Fibroblast of upper back skin (primary cell): ENCODE measurements around the gene ARF4.
"Not testable (repeated sequence)": the region's sequence is repeated elsewhere in the genome, so short reads cannot be mapped to it uniquely, and the experiment has no call there.

Experiments used
- DNase-seq: peaks from one replicate; pipeline ENCODE4 v3.0.0-alpha.2; 2013

Gene ARF4

DNA sequence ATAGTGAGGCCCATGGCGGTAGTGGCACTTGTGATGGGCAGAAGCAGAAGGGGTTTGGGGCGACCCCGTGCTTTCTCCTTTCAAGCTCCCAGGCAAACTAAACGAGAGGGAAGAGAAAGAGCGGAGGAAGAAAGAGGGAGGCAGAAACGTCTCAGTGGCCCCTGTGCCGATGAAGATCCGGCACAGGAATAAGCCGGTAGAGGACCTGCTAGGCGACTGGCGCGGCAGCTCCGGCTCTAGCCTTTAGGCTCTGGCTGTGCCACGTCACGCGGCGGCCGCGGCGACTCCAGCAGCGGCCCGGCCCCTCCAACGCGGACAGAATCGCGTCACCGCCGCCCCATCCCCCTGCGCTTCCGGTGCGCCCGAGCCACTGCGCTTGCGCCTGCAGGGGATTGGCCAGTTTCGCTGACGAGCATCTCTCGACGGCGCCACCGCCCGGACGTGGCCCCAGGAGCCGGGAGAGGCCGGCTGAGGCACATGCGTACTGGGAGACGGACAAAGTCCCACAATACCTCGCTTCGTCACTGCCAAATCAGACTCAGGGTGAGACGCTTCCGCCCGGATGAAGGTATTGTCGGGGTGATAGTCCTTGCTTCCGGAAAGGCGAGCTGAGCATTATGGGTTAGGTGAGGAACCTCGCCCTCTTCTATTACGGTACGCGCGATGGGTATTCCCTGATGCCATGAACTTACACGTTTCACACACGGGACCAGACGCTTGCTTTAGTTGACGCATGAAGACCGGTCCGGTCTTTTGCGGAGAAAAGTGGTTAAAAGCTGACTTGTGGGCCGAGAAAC, at the start of gene ARF4:
Gene ARF4, minus strand, starts transcription at position 218 of the 797 bp plus-strand sequence. Its CDS starts 204 bp downstream, at position 14.
- peak; percentile 100 for DNase-seq

DNA sequence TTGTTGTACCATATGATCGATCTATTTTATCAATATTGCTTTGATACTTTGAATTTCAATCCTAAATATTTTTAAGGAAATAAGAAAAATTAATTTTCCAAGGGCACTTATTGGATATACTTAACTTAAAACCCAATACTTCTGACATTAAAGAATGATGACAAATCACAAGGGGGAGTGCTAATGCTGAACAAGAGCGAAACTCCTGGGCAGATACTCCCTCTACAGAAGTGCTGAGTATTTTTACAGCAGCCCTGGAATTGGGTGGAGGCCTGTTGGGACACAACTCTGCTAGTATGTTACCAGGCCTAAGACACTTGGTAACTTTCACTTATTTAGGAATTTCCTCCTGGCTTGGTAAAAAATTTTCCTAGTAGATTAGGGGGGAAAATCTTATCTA, 49.6 kb upstream of the ARF4 start:
- peak; percentile 37 for DNase-seq

DNA sequence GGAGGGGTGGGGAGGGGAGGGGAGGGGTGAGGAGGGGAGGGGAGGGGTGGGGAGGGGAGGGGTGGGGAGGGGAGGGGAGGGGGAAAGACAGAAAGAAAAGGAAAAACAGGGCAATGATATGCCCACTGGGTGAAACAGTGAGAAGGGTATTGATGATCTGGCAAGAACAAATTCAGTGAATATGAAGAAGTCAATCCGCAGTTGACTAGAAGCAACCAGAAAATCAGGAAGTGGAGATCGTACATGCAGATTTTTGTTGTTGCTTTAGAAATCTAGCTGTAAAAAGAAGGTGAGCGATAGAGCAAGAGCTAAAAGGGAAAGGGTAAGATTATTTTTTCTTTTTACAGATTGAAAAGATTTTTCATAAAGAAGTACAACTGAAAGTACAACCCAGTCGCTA, 47.6 kb upstream of the ARF4 start:
- no peak for DNase-seq

DNA sequence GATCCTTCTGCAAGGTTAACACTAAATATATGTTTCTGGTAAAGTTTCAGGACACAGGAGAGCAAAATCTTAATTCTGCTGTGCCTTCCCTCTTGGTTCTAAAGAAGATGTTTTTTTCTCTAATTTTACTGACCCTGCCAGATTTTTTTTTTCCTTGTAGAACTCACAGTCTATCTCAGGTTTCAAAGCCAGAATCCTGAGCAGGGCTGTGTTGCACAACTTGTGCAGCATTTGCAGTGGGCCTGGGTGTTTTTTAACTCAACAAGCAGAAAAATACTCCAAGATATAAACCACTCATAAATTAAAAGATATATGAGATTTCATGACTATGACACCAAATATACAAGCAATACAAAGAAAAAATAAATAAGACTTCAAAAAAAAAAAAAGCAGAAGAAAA, 40.2 kb upstream of the ARF4 start:
- DNase-seq = no peak

DNA sequence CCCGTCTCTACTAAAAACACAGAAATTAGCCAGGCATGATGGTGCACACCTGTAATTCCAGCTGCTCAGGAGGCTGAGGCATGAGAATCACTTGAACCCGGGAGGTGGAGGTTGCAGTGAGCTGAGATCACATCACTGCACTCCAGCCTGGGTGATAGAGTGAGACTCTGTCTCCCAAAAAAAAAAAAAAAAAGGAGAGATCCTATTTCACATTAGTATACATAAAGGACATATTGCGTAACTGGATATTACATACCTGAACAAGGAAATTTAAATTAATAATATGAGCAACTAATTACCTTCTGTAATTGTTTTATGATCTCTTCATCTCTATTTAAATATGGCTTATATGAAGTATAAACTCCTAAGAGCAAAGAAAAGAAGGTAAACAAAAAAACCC, 37.1 kb upstream of the ARF4 start:
- not testable (repeated sequence) for DNase-seq

DNA sequence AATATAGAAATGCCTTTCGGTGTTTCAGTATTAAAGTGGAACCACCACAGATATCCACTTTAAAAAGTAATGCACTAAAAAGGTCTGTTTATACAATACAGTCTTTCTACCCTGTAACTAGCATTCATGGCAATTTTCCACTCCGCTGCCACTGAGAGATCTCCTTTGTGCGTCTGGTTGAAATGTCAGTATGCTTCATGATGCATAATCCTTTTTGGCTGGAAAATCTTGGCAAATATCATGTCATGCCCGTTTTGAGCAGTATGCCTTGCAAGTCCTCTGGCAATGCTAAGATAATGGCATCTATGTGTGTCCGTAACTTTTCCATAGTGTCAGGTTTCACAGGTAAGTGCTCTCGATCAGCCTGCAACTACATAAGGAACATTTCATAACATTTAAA, 30.8 kb upstream of the ARF4 start:
- DNase-seq = no peak

DNA sequence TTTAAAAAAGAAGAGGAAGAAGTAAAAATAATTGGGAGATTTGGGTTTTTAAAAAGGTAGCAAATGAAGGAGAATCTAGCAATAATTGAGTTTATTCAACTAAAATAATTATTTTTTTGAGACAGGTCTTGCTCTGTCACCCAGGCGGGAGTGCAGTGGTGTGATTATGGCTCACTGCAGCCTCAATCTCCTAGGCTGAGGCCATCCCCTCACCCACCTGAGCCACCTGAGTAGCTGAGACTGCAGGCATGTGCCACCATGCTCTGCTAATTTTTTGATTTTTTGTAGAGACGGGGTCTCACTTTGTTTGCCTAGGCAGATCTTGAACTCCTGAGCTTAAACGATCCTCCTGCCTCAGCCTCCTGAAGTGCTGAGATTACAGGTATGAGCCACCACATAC, 27.7 kb upstream of the ARF4 start:
- DNase-seq = no peak

DNA sequence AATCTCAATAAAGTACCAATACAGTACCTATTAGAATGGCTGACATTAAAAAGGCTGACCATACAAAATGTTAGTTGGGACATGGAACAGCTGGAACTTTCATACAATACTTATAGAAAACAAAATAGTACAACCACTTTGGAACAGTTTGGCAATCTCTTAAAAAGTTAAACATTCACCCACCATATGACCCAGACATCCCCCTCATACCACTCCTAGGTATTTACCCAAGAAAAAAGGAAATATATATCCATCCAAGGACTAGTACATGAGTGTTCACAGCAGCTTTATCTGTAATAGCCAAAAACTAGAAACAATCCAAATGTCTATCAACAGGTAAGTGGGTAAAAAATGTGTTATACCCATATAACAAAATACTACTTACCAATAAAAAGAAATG, 25.2 kb upstream of the ARF4 start:
- no peak for DNase-seq

DNA sequence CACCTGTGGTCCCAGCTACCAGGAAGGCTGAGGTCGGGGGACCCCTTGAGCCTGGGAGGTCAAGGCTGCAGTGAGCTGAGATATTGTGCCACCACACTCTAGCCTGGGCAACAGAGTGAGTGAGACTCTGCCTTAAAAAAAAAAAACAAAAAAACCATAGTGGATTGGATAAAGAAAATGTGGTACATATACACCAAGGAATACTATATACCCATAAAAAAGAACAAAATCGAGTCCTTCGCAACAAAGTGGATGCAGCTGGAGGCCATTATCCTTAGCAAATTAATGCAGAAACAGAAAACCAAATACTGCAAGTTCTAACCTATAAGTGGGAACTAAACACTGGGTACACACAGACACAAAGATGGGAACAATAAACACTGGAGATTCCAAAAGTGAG, 20.6 kb upstream of the ARF4 start:
- DNase-seq = no peak

DNA sequence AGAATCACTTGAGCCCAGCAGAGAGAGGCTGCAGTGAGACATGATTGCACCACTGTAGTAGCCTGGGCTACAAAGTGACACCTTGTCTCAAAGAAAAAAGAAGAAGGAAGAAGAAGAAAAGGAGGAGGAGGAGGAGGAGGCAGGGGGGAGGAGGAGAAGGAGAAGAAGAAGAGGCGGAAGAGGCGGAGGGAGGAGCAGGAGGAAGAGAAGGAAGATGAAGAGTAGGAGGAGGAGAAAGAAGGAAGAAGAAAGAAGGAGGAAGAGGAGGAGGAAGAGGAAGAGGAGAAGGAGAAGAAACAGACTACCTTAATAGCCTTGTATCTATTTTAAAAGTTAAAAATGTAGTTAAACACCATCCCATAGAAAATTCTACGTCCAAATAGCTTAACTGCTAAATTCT, 19.1 kb upstream of the ARF4 start:
- no peak for DNase-seq

DNA sequence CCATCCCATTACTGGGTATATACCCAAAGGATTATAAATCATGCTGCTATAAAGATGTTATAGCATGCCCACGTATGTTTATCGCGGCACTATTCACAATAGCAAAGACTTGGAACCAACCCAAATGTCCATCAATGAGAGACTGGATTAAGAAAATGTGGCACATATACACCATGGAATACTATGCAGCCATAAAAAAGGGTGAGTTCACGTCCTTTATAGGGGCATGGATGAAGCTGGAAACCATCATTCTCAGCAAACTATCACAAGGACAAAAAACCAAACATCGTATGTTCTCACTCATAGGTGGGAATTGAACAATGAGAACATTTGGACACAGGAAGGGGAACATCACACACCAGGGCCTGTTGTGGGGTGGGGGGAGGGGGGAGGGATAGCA, 14.7 kb upstream of the ARF4 start:
- DNase-seq = not testable (repeated sequence)

DNA sequence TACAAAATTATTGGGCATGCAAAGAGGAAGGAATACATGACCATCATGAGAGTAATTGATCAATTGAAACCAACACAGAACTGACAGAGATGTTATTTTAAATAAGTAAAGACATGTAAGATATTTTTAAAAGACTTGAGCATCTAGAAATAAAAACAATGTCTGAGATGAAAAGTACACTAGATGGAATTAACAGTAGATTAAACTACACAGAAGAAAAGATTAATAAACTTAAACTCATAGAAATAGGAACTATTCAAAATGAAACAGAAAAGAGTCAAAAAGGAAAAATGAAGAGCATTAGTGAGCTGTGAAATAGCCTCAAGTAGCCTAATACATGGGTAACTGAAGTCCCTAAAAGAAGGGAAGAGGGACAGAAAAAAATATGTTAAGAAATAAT, 8.5 kb upstream of the ARF4 start:
- no peak for DNase-seq

DNA sequence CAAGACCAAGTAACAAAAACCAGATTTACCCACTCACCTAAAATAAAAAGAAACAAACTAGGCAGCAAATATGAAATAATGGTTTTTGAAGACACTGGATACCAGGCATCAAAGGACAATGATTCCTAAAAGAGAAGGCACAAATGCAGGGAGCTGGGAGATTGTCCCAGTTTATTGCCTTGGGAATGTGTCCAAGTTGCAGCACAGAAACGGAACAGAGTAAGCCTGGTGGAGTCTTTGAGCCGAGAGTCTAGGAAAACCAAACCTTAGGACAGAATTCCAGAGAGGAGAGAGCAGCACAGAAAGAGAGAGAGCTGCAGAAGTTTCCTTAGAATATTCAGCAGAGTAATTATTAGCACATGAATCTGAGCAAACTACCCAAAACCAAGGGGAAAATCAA, 7.8 kb upstream of the ARF4 start:
- no peak for DNase-seq

DNA sequence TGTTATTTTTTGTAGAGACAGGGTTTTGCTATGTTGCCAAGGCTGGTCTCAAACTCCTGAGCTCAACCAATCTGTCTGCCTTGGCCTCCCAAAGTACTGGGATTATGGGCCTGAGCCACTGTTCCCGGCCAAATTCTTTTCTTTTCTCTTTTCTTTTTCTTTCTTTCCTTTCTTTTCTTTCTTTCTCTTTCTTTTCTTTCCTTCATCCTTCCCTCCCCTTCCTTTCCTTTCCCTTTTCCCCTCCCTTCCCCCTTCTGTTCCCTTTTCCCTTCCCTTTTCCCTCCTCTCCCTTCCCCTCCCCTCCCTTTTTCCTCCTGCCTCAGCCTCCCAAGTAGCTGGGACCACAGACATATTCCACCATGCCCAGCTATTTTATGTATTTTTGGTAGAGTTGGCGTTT, 3.1 kb upstream of the ARF4 start:
- no peak for DNase-seq

DNA sequence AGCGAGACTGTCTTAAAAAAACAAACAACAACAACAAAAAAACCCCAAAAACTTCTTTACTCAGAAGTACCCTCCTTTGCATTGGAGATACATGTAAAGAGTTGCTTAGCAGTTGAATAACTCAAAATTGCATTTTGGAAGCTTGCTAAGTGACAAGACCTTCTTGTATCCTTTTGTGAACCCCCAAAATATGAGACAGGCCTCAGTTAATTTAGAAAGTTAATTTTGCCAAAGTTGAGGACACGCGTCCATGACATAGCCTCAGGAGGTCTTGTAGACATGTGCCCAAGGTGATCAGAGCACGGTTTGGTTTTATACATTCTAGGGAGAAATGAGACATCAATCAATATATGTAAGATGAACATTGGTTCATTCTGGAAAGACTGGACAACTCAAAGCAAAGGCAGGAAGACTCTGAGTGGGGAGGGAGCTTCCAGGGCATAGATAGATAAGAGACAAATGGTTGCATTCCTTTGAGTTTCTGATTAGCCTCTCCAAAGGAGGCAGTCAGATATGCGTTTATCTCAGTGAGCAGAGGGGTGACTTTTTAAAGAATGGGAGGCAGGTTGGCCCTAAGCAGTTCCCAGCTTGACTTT, 1.7 kb upstream of the ARF4 start:
- no peak for DNase-seq

DNA sequence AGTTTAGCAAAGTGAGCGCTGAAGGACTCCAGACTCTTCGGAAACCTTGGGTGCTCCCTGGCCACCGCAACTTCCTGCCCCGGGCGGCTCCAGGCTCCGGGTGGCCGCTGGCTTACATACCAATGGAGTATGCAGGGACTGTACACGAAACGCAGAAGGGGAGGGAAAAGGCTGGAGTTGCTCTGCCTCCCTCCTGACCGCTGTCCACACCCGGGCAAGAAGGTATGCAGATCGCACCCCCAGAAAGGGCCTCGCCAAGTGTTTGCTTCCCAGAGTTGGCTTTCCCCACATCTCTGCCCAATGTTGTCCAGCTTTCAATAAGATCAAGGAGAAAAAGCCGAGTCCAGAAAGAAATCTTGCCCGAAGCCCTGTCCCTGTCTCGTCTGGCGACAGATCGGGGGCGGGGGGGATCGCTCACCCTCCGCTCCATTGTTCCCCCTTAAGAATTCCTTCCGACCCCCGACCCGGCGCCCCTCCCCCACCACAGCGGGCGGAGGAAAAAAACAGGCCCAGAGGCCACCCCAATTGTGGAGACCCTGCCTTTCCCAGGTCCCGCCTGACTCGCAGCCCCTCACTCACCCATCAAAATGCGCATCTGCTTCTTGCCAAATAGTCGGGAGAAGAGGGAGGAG, 533 bp downstream of the ARF4 start:
- DNase-seq = peak; percentile 96

DNA sequence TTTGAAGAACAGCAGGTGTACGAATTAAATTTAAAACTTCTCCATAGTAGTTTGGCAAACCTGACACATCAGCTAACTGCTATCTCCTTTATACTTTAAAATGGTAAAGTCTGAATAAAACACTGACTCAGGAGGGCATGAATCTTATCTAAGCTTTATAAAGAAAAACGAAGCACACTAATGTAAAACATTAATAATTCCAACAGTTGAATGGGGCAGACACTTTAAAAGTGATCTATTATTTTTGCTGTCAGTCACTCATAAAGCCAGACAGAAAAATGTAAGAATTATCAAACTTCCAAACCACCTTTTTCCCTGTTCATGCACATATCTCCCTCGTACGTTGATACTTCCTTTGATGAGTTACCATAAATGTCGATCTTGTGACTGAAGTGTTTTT, 2.6 kb downstream of the ARF4 start:
- no peak for DNase-seq

DNA sequence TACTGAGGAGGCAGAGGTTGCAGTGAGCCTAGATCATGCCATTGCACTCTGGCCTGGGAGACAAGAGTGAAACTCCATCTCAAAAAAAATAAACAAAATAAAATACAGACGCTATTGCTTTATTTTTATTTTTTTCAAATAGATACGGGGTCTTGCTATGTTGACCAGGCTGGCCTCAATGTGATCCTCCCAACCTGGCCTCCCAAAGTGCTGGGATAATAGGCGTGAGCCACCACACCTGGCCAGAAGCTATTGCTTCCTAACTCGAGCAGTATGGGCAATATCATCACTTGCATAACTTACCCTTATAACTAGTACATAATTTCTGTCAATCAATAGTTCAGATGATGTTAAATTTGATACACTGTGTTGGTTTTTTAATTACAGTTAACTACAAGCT, 3.0 kb downstream of the ARF4 start:
- no peak for DNase-seq

DNA sequence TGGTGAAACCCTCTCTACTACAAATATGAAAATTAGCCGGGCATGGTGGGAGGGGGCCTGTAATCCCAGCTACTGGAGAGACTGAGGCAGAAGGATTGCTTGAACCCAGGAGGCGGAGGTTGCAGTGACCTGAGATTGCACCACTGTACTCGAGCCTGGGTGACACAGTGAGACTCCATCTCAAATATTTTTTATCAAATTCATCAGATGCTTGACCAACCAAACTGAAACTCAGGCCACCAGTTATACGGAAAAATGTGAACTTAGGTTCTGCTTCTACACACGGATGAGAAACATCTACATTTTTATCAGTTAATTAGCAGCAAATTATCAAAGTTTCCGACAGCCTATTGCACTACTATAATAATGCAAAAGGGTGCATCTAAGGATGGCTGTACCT, 4.8 kb downstream of the ARF4 start:
- DNase-seq = no peak

DNA sequence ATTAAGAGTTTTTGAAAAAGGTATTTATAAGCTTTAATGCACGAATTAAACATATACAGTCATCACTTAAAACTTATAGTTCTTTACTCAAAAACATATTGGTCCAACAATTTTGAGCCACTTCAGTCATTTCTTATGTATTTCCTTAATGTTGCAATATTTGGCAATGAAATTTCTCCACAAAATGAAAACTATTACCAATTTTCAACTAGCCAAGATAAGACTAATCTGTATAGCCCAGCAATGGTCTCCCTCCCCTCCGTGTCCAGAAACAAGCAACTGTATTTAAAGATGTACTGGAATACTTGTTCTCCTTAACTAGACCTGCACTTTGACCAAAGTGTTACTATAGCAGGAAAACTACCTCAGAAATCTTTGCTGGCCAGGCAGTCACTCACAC, 9.2 kb downstream of the ARF4 start:
- DNase-seq = no peak

DNA sequence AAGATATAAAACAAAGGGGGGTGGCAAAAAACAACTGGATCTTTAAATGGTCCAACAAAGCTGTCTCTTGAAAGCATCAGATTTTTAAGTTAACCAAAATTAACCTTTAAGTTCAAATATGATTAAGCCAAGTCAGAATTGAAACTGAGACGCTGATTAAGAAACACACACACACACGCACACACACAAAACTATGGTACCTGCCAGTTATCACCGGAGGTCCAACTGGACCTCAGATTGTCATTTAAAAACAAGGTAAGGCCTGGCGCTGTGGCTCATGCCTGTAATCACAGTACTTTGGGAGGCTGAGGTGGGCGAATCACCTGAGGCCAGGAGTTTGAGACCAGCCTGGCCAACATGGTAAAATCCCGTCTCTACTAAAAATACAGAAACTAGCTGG, 10.4 kb downstream of the ARF4 start:
- no peak for DNase-seq

DNA sequence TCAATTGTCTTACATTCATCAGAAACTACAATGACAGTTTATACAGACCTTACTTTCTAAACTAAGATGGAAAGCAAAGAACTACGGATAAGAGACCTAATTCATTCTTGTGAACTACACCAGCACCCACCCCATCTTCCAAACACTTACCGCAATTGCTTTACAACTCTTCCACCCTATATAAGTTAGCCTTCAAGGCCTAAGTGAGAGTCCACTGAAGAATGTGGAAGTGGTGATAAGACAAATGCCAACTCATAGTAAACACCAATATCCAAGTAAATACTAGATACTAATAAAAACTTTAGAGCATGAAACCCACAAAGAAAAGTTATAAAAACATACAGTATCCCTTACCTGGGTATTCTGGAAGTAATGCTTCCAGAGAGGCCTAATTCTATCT, 13.6 kb downstream of the ARF4 start:
- no peak for DNase-seq

DNA sequence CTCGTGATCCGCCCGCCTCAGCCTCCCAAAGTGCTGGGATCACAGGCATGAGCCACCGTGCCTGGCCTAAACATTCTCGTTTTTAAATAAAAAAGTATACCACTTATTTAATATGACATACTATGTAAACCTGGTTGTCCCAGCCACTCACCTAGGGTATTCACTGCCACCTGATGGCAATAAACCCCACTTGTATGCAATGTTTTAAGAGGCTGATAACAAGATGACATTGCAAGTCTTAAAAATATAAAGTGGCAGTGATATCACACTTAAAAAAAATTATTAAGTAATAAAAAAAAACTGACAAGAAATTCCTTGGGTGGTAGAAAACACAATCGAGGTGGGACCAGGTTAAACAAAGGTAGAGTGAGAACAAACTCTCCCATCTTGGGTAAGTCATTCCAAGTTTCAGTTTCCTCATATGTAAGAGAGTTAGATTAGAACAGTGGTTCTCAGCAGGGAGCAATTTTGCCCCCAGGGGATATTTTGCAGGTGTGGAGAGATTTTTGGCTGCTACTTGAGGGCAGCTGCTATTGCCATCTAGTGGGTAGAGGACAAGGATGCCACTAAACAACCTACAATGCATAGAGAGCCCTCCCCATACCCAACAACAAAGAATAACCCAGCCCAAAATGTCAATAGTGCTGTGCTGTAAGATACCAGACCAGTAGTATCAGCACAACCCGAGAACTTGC, 14.5 kb downstream of the ARF4 start:
- DNase-seq = no peak

DNA sequence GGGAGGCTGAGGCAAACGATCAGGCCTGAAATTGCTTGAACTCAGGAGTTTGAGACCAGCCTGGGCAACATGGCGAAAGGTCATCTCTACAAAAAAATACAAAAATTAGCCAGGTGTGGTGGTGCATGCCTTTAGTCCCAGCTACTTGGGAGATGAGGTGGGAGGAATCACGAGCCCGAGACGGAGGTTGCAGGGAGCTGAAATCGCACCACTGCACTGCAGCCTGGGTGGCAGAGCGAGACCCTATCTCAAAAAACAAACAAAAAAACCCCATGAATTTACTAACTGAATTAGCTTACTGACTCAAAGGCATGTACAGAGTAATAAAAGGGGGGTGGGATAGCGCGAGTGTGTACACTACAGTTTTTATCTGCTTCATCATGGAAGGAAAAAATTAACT, 19.3 kb downstream of the ARF4 start:
- DNase-seq = no peak
